GM23248 (cell line): Measurements from ENCODE around the gene TRIM2.

Experiments used
- EZH2 ChIP-seq: fragments of 200-600 bp; sonication (generic); IDR thresholded peaks from 2 replicates; pipeline ENCODE4 v1.6.1; 2018; ENCODE audit warnings: antibody characterized with exemption, mild to moderate bottlenecking; ENCODE audit not compliant: insufficient read depth, poor library complexity, severe bottlenecking
- EZH2phosphoT487 ChIP-seq: fragments of 200-600 bp; sonication (generic); IDR thresholded peaks from 2 replicates; pipeline ENCODE4 v1.6.1; 2018; ENCODE audit warnings: antibody characterized with exemption, moderate library complexity, mild to moderate bottlenecking, low read depth; ENCODE audit not compliant: insufficient read depth

DNA sequence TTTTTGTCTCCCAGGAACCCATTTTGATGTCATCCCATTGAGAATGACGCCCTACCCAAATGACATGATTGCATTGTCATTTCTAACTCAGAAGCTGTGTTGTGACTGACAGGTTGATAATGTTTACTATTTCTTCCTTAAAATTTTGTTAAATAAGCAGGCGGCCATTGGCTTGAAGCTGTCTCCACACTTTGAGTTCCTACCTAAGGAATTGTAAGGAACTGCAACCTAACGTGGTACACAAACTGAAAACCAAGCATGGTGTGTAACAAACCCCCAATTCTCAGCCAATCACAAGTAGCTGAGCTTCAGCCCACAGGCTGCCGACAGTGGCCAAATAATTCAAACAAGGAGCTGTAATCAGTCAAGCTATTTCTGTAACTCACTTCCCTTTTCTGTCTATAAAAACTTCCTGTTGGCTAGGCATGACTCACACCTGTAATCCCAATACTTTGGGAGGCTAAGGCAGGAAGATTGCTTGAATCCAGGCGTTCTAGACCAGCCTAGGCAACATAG lies 137.4 kb downstream of the TRIM2 start:
- no peak for TF ChIP-seq EZH2phosphoT487
- TF ChIP-seq EZH2: no peak
